ENCODE measurements around the gene TCERG1L.

DNA sequence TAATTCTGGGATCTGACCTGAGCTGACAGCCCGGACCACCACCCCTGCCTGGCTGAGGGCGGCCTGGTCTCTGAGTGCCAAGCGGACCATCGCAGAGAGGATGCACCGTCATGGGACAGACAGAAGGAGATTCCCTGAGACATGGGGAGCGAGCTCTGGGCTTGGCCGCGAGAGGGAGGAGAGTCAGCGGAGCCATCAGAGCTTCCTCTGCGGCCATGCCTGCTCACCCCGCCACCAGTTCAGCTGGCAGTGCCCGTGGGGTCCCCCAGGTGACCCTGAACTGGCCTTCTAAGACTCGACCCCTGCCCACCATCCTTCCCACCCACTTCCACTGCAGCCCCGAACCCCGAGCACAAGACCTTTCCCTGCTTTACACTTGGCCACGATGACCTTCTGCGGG, 152.8 kb downstream of the TCERG1L start:
- no peak for TF ChIP-seq EZH2 (IDR thresholded peaks at IDR 0.05; ENCODE audit: insufficient read depth, poor library complexity, severe bottlenecking)
- no peak for TF ChIP-seq EZH2phosphoT487 (IDR thresholded peaks at IDR 0.05; ENCODE audit: insufficient read depth, low read depth)
